GM12892 (cell line): ENCODE measurements around the gene TMEM236.

ENCODE experiments used
- DNase-seq: peaks from one replicate; pipeline ENCODE4 v3.0.0; 2011; ENCODE audit not compliant: insufficient read length
- FAIRE-seq: peaks from 2 replicates; lab custom pipeline; 2011; peaks lifted over from hg19 to GRCh38; lab: Jason Lieb, UNC
- POLR2A ChIP-seq: IDR thresholded peaks from 2 replicates; pipeline ENCODE4 v1.6.1; 2011; ENCODE audit warnings: low read depth, low read length, control low read depth
- POLR2AphosphoS5 ChIP-seq: IDR thresholded peaks from 2 replicates; pipeline ENCODE4 v1.6.1; 2011; ENCODE audit warnings: low read depth, low read length, control low read depth
- TAF1 ChIP-seq: IDR thresholded peaks from 2 replicates; pipeline ENCODE4 v1.6.1; 2011; ENCODE audit warnings: low read depth, mild to moderate bottlenecking, control low read depth, low read length, borderline replicate concordance

Gene TMEM236

GRCh38 chr10:17730667-17731066, 21.3 kb upstream of the TMEM236 start:
- no peak for FAIRE-seq
- no peak for DNase-seq
- TF ChIP-seq TAF1 (no peak), POLR2AphosphoS5 (no peak), POLR2A (no peak)

GRCh38 chr10:17731331-17732020, 20.5 kb upstream of the TMEM236 start:
- DNase-seq (no peak), FAIRE-seq (no peak)
- no peak for TF ChIP-seq POLR2A
- no peak for TF ChIP-seq TAF1
- TF ChIP-seq POLR2AphosphoS5: no peak

- no peak for TF ChIP-seq POLR2A
- no peak for TF ChIP-seq TAF1
- no peak for TF ChIP-seq POLR2AphosphoS5
- DNase-seq: no peak
- FAIRE-seq: no peak
These were observed 18.4 kb upstream of the TMEM236 start for GRCh38 chr10:17733620-17734019.

- no peak for TF ChIP-seq TAF1
- TF ChIP-seq POLR2AphosphoS5: no peak
- no peak for TF ChIP-seq POLR2A
- no peak for FAIRE-seq
- no peak for DNase-seq
These were observed 17.4 kb upstream of the TMEM236 start for GRCh38 chr10:17734432-17735080.

GRCh38 chr10:17735166-17735941, 16.6 kb upstream of the TMEM236 start:
- DNase-seq (no peak), FAIRE-seq (no peak)
- no peak for TF ChIP-seq TAF1
- TF ChIP-seq POLR2A: no peak
- no peak for TF ChIP-seq POLR2AphosphoS5

GRCh38 chr10:17736223-17736622, 15.8 kb upstream of the TMEM236 start:
- no peak for DNase-seq
- TF ChIP-seq TAF1 (no peak), POLR2A (no peak), POLR2AphosphoS5 (no peak)
- FAIRE-seq: no peak

- TF ChIP-seq POLR2A: no peak
- TF ChIP-seq TAF1: no peak
- no peak for TF ChIP-seq POLR2AphosphoS5
- DNase-seq: no peak
- FAIRE-seq: peak; percentile 92
These were observed 14.7 kb upstream of the TMEM236 start for GRCh38 chr10:17737027-17737965.

GRCh38 chr10:17740668-17741067, 11.3 kb upstream of the TMEM236 start:
- TF ChIP-seq POLR2AphosphoS5 (no peak), POLR2A (no peak)
- FAIRE-seq: no peak
- DNase-seq: no peak

- DNase-seq (no peak), FAIRE-seq (no peak)
- no peak for TF ChIP-seq POLR2A
- TF ChIP-seq TAF1: no peak
- no peak for TF ChIP-seq POLR2AphosphoS5
These were observed 9.1 kb upstream of the TMEM236 start for GRCh38 chr10:17742918-17743317.

GRCh38 chr10:17743437-17743836, 8.6 kb upstream of the TMEM236 start:
- DNase-seq (no peak), FAIRE-seq (no peak)
- no peak for TF ChIP-seq TAF1
- TF ChIP-seq POLR2AphosphoS5: no peak

GRCh38 chr10:17744341-17744861, 7.6 kb upstream of the TMEM236 start:
- DNase-seq (no peak), FAIRE-seq (peak; percentile 53)
- TF ChIP-seq POLR2A (no peak), POLR2AphosphoS5 (no peak), TAF1 (no peak)
